Measurements from ENCODE around the gene THSD4.

- TF ChIP-seq EP300 (IDR thresholded peaks at IDR 0.05; ENCODE audit: borderline replicate concordance in 1 of 2, low read depth in 2 of 2, low read length in 2 of 2) (no peak), ASH2L (IDR thresholded peaks at IDR 0.05; ENCODE audit: low read length) (no peak), EZH2 (IDR thresholded peaks at IDR 0.05; ENCODE audit: low read depth, low read length, severe bottlenecking) (no peak), YY1 (IDR thresholded peaks at IDR 0.05; ENCODE audit: low read depth, low read length) (no peak), POLR2A (IDR thresholded peaks at IDR 0.05; ENCODE audit: control extremely low read depth in 1 of 2, low read depth in 2 of 2, low read length in 2 of 2) (no peak), SUZ12 (IDR thresholded peaks at IDR 0.05; ENCODE audit: low read length) (no peak), JUND (IDR thresholded peaks at IDR 0.05; ENCODE audit: low read length) (no peak), SIRT6 (IDR thresholded peaks at IDR 0.05; ENCODE audit: low read length) (no peak), SP1 (IDR thresholded peaks at IDR 0.05; ENCODE audit: low read depth, low read length) (no peak), SIN3A (conservative IDR thresholded peaks at IDR 0.05 in 1 of 2, IDR thresholded peaks at IDR 0.05 in 1 of 2; ENCODE audit: low read depth in 1 of 2, low read length in 2 of 2) (no peak)
- TF ChIP-seq, protein P1, sequence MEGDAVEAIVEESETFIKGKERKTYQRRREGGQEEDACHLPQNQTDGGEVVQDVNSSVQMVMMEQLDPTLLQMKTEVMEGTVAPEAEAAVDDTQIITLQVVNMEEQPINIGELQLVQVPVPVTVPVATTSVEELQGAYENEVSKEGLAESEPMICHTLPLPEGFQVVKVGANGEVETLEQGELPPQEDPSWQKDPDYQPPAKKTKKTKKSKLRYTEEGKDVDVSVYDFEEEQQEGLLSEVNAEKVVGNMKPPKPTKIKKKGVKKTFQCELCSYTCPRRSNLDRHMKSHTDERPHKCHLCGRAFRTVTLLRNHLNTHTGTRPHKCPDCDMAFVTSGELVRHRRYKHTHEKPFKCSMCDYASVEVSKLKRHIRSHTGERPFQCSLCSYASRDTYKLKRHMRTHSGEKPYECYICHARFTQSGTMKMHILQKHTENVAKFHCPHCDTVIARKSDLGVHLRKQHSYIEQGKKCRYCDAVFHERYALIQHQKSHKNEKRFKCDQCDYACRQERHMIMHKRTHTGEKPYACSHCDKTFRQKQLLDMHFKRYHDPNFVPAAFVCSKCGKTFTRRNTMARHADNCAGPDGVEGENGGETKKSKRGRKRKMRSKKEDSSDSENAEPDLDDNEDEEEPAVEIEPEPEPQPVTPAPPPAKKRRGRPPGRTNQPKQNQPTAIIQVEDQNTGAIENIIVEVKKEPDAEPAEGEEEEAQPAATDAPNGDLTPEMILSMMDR (IDR thresholded peaks at IDR 0.05; ENCODE audit: control extremely low read depth in 1 of 3, insufficient read depth in 1 of 3, low read depth in 1 of 3, low read length in 3 of 3) = no peak
These were observed 396.8 kb downstream of the THSD4 start for GRCh38 chr15:71511796-71512681.

Data from H1 (cell line).